OCI-LY7 (cell line): ENCODE measurements around the gene TPBGL. TPM values are rescaled to one million over a fixed set of nuclear protein-coding genes. Genes with fewer than 3 reads are reported as not detected.

Source experiments
- BruUV-seq: library from RNA; stranded (reverse); fragments of 400-500 nt; replicated peaks from 2 replicates; lab custom pipeline; 2021; lab: Mats Ljungman, UMichigan
- CTCF ChIA-PET: fragments of 300-600 bp; sonication (Branson Sonifier 250); formaldehyde crosslinking; loops from one replicate; lab custom pipeline; 2022; ENCODE audit warnings: antibody characterized with exemption; ENCODE audit not compliant: unreplicated experiment; lab: Charles Lee
- POLR2A ChIA-PET: fragments of 300-600 bp; sonication (Branson Sonifier 250); formaldehyde crosslinking; loops from one replicate; lab custom pipeline; 2022; ENCODE audit warnings: antibody characterized with exemption; lab: Charles Lee
- DNase-seq: peaks from one replicate; pipeline ENCODE4 v3.0.0-alpha.2; 2015; ENCODE audit warnings: low spot score
- H2AFZ ChIP-seq: fragments of 200-600 bp; sonication (generic), shearing (Covaris generic); 2 replicates; pipeline ENCODE4 v1.6.1; 2014; ENCODE audit warnings: mild to moderate bottlenecking, antibody characterized with exemption, low read length, moderate library complexity
- H3K27ac ChIP-seq: fragments of 200-600 bp; sonication (generic); 2 replicates; pipeline ENCODE4 v1.5.1; 2014; ENCODE audit warnings: mixed run types, low read depth, mild to moderate bottlenecking, moderate library complexity, low read length, inconsistent platforms; ENCODE audit not compliant: poor library complexity, severe bottlenecking
- H3K36me3 ChIP-seq: fragments of 200-600 bp; sonication (generic); 2 replicates; pipeline ENCODE4 v1.6.1; 2014; ENCODE audit warnings: mild to moderate bottlenecking, antibody characterized with exemption, low read length, moderate library complexity, mixed read lengths; ENCODE audit not compliant: insufficient read depth
- H3K4me1 ChIP-seq: fragments of 200-600 bp; sonication (generic); 2 replicates; pipeline ENCODE4 v1.5.1; 2014; ENCODE audit warnings: mild to moderate bottlenecking, low read length; ENCODE audit not compliant: insufficient read depth, poor library complexity, severe bottlenecking
- H3K4me2 ChIP-seq: fragments of 200-600 bp; sonication (generic); 2 replicates; pipeline ENCODE4 v1.6.1; 2014; ENCODE audit warnings: mild to moderate bottlenecking, low read length
- H3K4me3 ChIP-seq: fragments of 200-600 bp; sonication (generic); 2 replicates; pipeline ENCODE4 v1.5.1; 2014; ENCODE audit warnings: mild to moderate bottlenecking, low read depth, low read length; ENCODE audit not compliant: poor library complexity, severe bottlenecking
- H3K79me2 ChIP-seq: fragments of 200-600 bp; sonication (generic); 2 replicates; pipeline ENCODE4 v1.6.1; 2016; ENCODE audit warnings: low read depth, mild to moderate bottlenecking, low read length, moderate library complexity, mixed read lengths; ENCODE audit not compliant: insufficient read depth
- H3K9me2 ChIP-seq: fragments of 200-600 bp; sonication (generic); 2 replicates; pipeline ENCODE4 v1.6.1; 2016; ENCODE audit warnings: mild to moderate bottlenecking, low read length, mixed read lengths; ENCODE audit not compliant: insufficient read depth
- H3K9me3 ChIP-seq: fragments of 200-600 bp; sonication (generic); 2 replicates; pipeline ENCODE4 v1.6.1; 2014; ENCODE audit warnings: mild to moderate bottlenecking, mixed run types, low read length, mixed read lengths
- H4K20me1 ChIP-seq: fragments of 200-600 bp; sonication (generic); 2 replicates; pipeline ENCODE4 v1.6.1; 2014; ENCODE audit warnings: mild to moderate bottlenecking, antibody characterized with exemption, low read length, moderate library complexity, mixed read lengths; ENCODE audit not compliant: insufficient read depth
- EZH2phosphoT487 ChIP-seq: fragments of 200-600 bp; sonication (generic); IDR thresholded peaks from 2 replicates; pipeline ENCODE4 v1.6.1; 2018; ENCODE audit warnings: low read depth, borderline replicate concordance, mild to moderate bottlenecking, mixed run types, antibody characterized with exemption, low read length, moderate library complexity, mixed read lengths
- intact Hi-C: fragments of 100-400 bp; cut with micrococcal nuclease; formaldehyde crosslinking; loops from one replicate; pipeline ENCODE4 v1.10.0; 2022; ENCODE audit not compliant: unreplicated experiment
- total RNA-seq, 2 experiments: library from RNA; depleted of rRNA in 1 of 2; stranded (reverse); fragments of >200 nt in 1 of 2; shearing (Covaris generic) in 1 of 2; gene quantifications; 2 replicates each; pipeline ENCODE4 v1.2.3, GENCODE V29; 2014 to 2022
- TF ChIP-seq, protein P1 (sequence below): fragments of 200-600 bp; sonication (generic); conservative IDR thresholded peaks from 2 replicates; pipeline ENCODE4 v1.5.1; 2014; ENCODE audit warnings: mild to moderate bottlenecking, antibody characterized with exemption, low read length, moderate library complexity, mixed read lengths

TPBGL gene
- total RNA-seq, 2 experiments from 2014 or later: not detected

GRCh38 chr11:75263944-75264349 lies 23.4 kb downstream of the TPBGL start:
- H3K36me3 ChIP-seq: no peaks in the 10 kb centered on the region
- no peaks in the 10 kb centered on the region for H3K9me2 ChIP-seq
- H3K79me2 ChIP-seq: no peaks in the 10 kb centered on the region
- H3K4me1 ChIP-seq: peaks cover 13% of the 10 kb centered on the region
- BruUV-seq: no TSS peak
- DNase-seq: peak; percentile 26
- ChIA-PET POLR2A (no interaction called here), CTCF (no interaction called here)
- H3K27ac ChIP-seq: no peak overlapping the region
- H3K9me3 ChIP-seq: no peaks in the 10 kb centered on the region
- no peaks in the 10 kb centered on the region for H4K20me1 ChIP-seq
- H3K4me2 ChIP-seq: no peak overlapping the region
- no peak overlapping the region for H2AFZ ChIP-seq
- H3K4me3 ChIP-seq: no peak overlapping the region
- intact Hi-C loops: no loop called here
- TF ChIP-seq EZH2phosphoT487: no peak
- TF ChIP-seq, protein P1, sequence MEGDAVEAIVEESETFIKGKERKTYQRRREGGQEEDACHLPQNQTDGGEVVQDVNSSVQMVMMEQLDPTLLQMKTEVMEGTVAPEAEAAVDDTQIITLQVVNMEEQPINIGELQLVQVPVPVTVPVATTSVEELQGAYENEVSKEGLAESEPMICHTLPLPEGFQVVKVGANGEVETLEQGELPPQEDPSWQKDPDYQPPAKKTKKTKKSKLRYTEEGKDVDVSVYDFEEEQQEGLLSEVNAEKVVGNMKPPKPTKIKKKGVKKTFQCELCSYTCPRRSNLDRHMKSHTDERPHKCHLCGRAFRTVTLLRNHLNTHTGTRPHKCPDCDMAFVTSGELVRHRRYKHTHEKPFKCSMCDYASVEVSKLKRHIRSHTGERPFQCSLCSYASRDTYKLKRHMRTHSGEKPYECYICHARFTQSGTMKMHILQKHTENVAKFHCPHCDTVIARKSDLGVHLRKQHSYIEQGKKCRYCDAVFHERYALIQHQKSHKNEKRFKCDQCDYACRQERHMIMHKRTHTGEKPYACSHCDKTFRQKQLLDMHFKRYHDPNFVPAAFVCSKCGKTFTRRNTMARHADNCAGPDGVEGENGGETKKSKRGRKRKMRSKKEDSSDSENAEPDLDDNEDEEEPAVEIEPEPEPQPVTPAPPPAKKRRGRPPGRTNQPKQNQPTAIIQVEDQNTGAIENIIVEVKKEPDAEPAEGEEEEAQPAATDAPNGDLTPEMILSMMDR: no peak

DNA sequence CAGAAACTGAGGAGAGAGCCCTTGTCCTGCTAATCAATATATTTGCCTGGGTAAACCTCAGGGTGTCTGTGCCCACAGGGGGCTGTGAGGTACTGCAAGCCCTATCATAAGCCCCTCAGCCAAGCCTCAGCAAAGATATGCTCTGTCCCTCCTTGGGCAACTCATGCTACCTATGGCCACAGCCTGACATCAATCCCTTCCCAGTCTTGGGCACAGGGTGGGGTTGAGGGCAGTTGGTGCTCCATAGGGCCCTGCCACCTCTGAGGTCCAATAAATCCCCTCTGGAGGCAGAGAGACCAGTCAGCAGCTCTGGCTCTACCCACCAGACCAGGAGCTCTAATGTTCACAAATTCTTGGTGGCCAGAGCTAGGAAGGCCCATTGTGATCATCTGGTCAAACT lies 23.8 kb downstream of the TPBGL start:
- no peaks in the 10 kb centered on the region for H4K20me1 ChIP-seq
- POLR2A ChIA-PET: no interaction called here
- DNase-seq: no peak
- no peaks in the 10 kb centered on the region for H3K9me2 ChIP-seq
- H2AFZ ChIP-seq: no peak overlapping the region
- BruUV-seq: no TSS peak
- H3K4me3 ChIP-seq: no peak overlapping the region
- H3K27ac ChIP-seq: no peak overlapping the region
- no peak overlapping the region for H3K4me2 ChIP-seq
- peaks cover 13% of the 10 kb centered on the region for H3K4me1 ChIP-seq
- intact Hi-C loops: no loop called here
- TF ChIP-seq, protein P1: no peak
- TF ChIP-seq EZH2phosphoT487: no peak
- CTCF ChIA-PET: no interaction called here
- no peaks in the 10 kb centered on the region for H3K9me3 ChIP-seq
- H3K36me3 ChIP-seq: no peaks in the 10 kb centered on the region
- H3K79me2 ChIP-seq: no peaks in the 10 kb centered on the region

DNA sequence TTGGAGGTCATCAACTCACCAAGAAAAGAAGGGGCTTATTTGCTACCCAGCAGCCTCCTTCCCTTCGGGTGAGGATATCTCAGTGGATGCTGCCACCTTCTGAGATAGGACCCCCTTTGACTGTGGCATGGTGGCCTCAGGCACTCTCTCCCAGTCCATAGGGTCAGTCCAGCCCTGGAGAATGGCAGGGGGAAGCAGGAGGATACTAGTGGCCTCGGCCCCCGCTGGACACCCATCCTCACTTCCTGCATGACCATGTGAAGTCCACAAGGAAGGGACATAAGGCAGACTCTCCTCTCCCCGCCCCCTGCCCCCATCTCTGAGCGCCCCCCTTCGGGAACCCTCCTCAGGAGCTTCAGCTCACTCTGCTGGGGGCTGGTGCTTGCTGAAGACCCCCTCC lies 24.4 kb downstream of the TPBGL start:
- TF ChIP-seq EZH2phosphoT487: no peak
- TF ChIP-seq, protein P1: no peak
- H4K20me1 ChIP-seq: no peaks in the 10 kb centered on the region
- no peak for DNase-seq
- H3K9me3 ChIP-seq: no peaks in the 10 kb centered on the region
- no peak overlapping the region for H2AFZ ChIP-seq
- H3K79me2 ChIP-seq: no peaks in the 10 kb centered on the region
- intact Hi-C loops: no loop called here
- H3K9me2 ChIP-seq: no peaks in the 10 kb centered on the region
- H3K27ac ChIP-seq: no peak overlapping the region
- ChIA-PET POLR2A (interaction anchor here (0.7 kb wide), 1 partner anchor 826 kb away, joined by 4 read pairs; no protein-coding TSS in a partner anchor), CTCF (no interaction called here)
- peaks cover 13% of the 10 kb centered on the region for H3K4me1 ChIP-seq
- BruUV-seq: no TSS peak
- no peaks in the 10 kb centered on the region for H3K36me3 ChIP-seq
- no peak overlapping the region for H3K4me3 ChIP-seq
- H3K4me2 ChIP-seq: no peak overlapping the region
